HG02798 (cell line): ENCODE results near the gene MSI2.

Experiments
- ATAC-seq: cut with Tn5 transposase; IDR thresholded peaks from one replicate; pipeline ENCODE4 v1.9.1; 2021; ENCODE audit warnings: mild to moderate bottlenecking; ENCODE audit not compliant: unreplicated experiment, poor library complexity

Gene MSI2

GRCh38 chr17:57245786-57246185 lies 10.5 kb upstream of the MSI2 start:
- ATAC-seq: no peak

GRCh38 chr17:57246257-57246656 lies 10.1 kb upstream of the MSI2 start:
- no peak for ATAC-seq

GRCh38 chr17:57247261-57247660 lies 9.1 kb upstream of the MSI2 start:
- ATAC-seq: no peak

DNA sequence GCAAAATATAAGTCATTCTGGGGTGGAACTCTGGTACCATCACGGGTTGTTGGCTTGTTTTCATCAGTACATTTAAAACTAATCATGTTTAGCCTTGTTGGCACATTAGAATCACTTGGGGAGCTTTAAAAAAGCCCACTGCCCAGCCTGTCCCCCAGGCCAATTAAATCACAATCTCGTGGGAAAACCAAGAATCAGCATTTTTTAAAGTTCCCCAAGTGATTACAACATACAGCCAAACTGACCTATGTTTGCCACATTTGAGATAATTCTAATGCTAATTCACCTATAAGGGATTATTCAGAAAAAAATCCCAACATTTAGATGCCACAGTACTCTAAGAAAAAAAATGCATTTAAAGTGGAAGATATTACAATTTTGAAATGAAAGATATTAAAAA lies 8.4 kb upstream of the MSI2 start:
- no peak for ATAC-seq

DNA sequence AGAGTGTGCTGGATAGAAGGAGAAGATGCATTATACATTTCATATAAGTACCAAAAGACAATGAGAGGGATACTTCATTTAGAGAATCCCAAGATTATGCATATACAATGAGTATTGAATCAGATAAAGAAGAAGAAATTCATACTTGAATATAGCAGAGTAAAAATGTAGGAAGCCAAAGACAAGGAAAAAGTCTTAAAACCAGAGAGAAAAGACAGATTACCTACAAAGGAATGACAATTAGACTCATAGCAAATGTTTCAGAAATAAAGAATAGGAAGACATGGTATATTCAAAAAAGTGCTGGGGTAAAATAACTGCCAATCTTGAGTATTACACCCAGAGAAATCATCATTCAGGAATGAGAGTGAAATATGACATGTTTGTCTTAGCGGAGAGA lies 6.8 kb upstream of the MSI2 start:
- no peak for ATAC-seq

GRCh38 chr17:57251211-57251787 lies 5.0 kb upstream of the MSI2 start:
- no peak for ATAC-seq

DNA sequence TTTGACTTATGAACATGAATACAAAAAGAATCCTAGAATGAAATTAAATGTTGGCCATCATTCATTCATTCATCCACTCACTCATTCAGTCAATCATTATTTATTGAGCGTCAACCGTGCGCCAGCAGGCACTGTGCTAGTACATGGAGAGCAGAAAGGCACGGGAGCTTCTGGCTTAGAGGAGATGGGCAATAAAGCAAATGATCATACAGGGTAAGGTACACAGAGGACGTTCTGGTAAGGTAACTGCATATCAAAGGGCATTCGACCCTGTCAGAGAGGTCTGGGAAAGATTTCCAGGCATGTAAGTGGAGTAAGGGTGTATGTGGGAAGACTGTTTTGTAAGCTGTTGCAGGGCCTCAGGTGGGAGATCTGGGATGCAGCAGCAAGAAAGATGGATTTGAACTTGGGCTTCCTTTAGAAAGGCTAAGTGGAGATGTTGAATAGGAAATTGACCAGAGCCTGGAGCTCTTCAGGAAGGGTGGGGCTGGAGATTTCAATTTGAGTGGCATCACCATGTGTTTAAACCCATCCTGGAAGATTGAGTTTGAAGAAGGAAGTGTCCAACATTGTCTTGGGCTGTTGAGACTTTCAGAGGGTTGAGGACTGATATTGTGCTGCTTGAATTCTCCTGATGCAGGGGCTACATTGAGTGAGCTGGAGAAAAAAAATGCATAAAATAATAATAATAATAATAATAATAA lies 2.8 kb upstream of the MSI2 start:
- ATAC-seq: no peak

DNA sequence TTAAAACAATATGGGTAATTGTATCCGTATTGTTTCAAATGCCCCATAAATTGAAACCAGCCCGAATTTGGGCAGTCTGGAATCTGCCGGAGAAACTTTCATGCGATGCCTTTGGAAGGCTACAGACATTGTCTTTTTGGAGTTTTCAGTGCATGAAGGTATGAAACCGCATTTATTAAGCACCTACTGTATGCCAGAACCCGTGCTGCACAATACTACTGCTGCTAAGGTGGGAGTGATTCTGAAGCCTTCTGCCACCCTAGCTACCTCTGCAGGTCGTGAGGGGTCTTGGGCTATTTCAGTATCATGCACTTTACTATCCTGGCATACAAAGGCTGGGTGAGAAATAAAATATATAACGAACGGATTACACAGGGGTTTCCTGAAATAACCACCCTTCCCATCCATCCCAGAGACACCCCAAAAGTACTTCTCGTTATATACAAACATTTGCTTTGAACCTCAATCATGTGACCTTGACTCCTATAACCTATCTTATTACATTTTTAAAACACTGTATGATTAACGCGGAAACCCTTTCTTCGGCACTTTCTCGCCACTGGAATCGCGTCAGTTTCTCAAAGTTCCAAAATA lies 1.0 kb upstream of the MSI2 start:
- ATAC-seq: no peak

DNA sequence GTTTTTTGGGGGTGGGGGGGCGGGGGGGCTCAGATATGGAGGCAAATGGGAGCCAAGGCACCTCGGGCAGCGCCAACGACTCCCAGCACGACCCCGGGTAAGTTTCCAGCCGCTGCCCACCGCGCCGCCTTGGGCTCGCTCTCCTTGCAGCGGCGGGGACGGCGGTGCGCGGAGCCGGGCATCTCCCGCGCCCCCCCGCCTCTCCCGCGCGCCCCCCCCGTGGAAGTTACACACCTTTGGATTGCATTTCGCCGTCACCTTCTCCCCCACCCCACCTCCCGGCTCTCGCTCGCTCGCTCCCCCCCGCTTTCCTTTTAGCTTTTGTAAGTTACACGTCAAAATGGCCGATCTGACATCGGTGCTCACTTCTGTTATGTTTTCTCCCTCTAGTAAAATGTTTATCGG lies 387 bp downstream of the MSI2 start:
- peak; percentile 8 for ATAC-seq

- no peak for ATAC-seq
Observed at GRCh38 chr17:57257195-57257894, 1.0 kb downstream of the MSI2 start.

GRCh38 chr17:57257895-57258851 lies 1.9 kb downstream of the MSI2 start:
- no peak for ATAC-seq

DNA sequence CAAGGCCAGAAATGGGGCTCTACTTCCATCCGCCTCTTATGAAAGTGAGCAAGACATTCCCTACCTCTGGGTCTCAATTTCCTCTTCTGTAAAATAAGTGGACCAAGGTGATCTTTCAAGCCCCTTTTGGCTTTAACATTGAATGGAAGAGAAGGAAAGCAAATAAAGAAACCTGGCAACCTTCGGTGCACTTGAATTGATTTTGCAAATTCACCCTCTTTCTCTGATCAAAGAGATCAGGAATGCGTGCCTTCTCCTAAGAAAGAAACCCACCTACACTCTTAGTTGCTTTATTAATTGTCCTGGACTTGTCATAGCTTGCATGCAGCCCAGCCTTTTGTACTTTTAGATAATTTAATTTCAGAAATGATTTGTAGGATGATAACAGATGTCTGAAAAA lies 3.0 kb downstream of the MSI2 start:
- no peak for ATAC-seq

GRCh38 chr17:57259817-57260216 lies 3.5 kb downstream of the MSI2 start:
- no peak for ATAC-seq

DNA sequence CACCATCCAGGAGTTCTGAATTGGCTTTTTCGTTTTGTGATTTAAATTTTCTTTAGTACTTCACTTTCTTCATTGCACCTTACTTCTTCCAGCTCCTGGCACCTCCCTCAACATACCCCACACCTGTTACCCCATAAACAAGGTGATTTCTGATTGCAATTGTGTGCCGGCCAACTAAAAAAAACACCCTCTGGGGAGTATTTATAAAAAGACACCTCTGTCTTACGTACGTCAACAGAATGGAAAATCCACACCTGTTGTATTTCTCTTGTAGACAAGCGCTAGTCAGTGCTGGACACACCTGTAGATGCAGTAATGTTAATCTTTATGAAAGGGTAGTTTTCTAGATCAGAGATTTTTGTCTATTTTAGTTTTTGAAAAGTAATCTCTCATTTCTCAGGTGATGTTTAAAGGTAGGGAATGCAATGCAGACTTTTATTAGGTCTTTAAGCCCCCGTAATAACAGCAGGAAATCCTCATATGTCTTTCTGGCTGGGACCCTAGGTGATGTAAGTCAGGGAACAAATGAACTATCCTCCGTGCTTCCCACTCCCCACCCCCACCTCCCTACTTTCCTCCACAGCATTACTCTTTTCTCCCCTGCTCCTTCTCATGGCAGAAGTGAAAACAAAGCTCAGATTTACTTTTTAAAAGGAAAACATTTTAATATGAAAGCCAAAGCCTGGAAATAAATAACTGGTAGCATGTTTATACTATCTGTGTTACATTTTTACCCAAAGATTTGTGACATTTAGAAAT lies 4.2 kb downstream of the MSI2 start:
- ATAC-seq: no peak

GRCh38 chr17:57261084-57261461 lies 4.8 kb downstream of the MSI2 start:
- ATAC-seq: no peak

DNA sequence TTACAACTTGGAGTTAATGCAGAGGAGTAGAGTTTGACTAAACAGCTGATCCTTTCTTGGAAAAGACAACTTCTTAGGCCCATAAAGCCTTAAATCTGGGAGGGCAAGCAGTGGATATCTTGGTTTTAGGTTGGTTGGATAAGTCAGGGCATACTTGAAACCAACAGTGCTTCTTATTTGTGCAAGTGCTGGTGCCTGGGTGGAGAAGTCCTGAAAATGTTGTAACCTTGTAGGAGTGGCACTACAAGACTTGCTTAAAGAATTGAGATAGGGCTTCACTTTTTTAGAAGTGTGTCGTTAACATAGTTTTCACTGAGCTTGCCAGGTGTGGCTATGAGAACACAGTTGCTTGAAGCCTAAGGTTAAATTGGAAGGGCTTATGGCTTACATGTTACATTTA lies 6.2 kb downstream of the MSI2 start:
- no peak for ATAC-seq

GRCh38 chr17:57264250-57264649 lies 7.9 kb downstream of the MSI2 start:
- ATAC-seq: no peak

DNA sequence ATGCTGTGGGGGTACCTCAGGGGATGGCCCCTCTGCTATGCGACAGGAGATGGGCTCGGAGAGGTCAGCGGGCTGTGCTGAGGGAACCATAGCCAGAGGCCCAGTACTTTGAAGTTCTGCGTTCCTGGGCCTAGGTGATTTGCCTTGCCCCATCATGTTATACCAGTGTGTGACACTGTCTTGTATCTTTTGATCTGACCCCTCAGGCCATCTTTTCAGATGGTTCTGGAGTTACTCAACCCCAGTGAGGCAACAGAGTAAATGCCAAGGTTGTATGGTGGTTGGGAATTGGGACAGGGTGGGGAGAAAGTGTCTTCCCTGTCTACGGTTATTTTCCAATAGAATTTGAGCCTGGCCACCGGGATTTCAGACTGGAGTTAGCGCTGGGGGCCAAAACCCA lies 8.5 kb downstream of the MSI2 start:
- no peak for ATAC-seq

DNA sequence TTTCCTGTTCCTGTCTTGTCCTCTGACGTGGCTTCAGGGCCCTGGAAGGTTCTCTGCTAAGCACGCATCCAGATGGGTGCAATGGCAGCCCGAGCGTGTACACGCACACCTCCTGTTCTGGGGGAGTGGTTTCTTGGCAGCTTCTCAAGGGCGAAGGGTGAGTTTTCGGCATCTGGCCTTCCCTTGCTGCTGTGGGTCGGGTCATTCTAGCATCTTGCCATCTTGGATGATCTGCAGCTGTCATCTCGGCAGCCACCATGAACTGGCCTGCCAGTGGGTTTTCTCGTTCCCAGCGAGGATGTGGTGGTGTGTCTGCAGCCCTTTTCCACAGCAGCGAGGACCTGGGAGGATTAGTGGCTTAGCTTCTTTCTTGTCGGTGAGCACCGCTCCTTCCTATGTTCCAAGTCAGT lies 10.6 kb downstream of the MSI2 start:
- no peak for ATAC-seq

DNA sequence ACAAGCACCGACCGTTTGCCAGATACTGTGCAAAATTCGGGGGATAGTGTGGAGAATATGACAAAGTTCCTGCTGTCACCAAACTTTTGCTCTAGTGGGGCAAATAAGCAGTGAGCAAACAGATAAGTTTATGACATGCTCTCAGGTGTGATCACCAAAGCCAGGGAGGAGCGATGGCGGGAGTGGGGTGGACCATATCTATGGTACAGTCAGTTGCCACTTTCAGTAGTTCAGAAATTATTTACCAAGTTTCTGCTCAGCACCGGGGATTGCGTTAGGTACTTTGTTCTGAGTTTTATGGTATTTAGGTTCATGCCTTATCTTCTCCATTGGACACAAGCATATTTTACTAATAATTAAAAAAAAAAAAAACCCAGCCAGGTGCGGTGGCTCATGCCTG lies 11.9 kb downstream of the MSI2 start:
- no peak for ATAC-seq
